ENCODE results near the gene IL31. TPM values are rescaled to one million over a fixed set of nuclear protein-coding genes. Genes with fewer than 3 reads are reported as not detected.
A peak's percentile ranks its signal among the peaks of the same experiment; 100 is the strongest.

The IL31 gene
- polyA plus RNA-seq, 1 experiment, result not detected

DNA sequence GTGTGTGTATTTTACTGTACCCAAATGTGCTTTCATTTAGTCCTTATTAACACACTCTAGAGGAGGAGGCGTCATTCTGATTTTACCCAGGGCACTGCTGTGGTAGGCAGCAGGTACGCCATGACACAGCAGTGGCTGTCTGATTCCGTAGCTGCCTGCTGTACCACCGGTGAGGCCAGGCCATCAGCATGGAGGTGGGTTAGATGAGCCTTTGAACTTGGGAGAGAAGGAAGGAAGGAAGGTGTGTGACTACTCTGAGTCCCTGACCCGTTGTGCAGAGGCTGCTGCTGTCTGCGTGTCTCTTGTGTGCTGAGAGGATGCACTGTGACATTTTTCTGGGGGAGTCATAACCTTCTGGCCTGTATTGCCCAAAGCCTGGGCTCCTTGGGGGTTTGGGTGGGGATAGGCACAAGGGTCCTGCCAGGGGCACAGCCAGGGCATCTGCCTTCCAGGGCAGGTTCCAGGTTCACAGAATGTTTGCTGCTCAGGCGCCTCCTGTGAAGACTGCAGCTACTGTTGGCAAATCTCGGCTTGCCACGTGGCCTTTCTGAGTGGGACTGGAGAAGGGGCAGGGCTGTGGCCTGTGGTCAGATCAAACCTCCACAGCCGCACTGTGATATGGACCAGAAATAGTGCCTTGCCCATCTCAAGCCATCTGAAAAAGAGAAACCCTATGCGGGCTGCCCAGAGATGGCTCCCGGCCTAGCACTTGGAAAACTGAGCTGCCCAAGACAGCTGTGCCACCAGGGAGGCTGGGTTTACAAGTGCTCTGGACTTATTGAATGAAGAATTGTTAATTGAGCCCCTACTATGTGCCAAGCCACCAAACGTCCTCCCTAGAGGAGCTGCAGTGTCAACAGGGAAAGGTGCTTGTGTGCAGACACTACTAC lies 48.3 kb downstream of the IL31 start:
- DNase-seq (ENCODE audit: low read depth), result no peak
- POLR2A ChIA-PET, result no interaction called here
- TF ChIP-seq, protein P1, sequence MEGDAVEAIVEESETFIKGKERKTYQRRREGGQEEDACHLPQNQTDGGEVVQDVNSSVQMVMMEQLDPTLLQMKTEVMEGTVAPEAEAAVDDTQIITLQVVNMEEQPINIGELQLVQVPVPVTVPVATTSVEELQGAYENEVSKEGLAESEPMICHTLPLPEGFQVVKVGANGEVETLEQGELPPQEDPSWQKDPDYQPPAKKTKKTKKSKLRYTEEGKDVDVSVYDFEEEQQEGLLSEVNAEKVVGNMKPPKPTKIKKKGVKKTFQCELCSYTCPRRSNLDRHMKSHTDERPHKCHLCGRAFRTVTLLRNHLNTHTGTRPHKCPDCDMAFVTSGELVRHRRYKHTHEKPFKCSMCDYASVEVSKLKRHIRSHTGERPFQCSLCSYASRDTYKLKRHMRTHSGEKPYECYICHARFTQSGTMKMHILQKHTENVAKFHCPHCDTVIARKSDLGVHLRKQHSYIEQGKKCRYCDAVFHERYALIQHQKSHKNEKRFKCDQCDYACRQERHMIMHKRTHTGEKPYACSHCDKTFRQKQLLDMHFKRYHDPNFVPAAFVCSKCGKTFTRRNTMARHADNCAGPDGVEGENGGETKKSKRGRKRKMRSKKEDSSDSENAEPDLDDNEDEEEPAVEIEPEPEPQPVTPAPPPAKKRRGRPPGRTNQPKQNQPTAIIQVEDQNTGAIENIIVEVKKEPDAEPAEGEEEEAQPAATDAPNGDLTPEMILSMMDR (IDR thresholded peaks at IDR 0.05; ENCODE audit: insufficient read depth, low read depth, low read length), result no peak
- Histone ChIP-seq H3K36me3 (ENCODE audit: control insufficient read depth, insufficient read depth, low read length) (peaks cover 18% of the 10 kb centered on the region), H3K4me3 (ENCODE audit: low read depth, low read length) (no peak overlapping the region), H3K27me3 (ENCODE audit: control insufficient read depth, insufficient read depth, low read length) (no peaks in the 10 kb centered on the region)
- CTCF ChIA-PET, result interaction anchor here (0.8 to 16.2 kb wide), 4 partner anchors 45 to 207 kb away, joined by 3 to 207 read pairs (median 23); partner anchors contain the start of gene MLXIP

DNA sequence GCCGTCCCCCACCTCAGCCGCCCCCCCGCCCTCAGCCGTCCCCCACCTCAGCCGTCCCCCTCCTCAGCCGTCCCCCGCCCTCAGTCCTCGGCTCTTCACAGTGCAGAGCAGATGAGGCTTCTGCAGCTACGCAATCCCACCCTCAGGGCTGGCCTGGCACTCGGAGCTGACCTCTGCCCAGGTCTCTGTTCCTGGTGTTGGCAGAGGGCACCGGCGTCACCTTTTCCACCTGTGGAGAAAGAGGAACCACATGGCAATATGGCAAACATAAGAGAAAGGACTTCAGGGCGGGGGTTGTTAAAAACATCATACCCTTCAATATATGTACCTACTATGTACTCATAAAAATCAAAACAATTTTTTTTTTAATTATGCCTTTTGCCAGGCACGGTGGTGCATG lies 49.7 kb downstream of the IL31 start:
- no peak overlapping the region for H3K4me3 ChIP-seq (ENCODE audit: low read depth, low read length)
- H3K36me3 ChIP-seq (ENCODE audit: control insufficient read depth, insufficient read depth, low read length), result peaks cover 9% of the 10 kb centered on the region
- CTCF ChIA-PET, result interaction anchor here (0.6 to 16.2 kb wide), 9 partner anchors 14 to 330 kb away, joined by 3 to 207 read pairs (median 21); partner anchors contain the start of gene MLXIP
- DNase-seq (ENCODE audit: low read depth), result no peak
- H3K27me3 ChIP-seq (ENCODE audit: control insufficient read depth, insufficient read depth, low read length), result no peaks in the 10 kb centered on the region
- POLR2A ChIA-PET, result no interaction called here
- TF ChIP-seq, protein P1 (IDR thresholded peaks at IDR 0.05; ENCODE audit: insufficient read depth, low read depth, low read length), result no peak

DNA sequence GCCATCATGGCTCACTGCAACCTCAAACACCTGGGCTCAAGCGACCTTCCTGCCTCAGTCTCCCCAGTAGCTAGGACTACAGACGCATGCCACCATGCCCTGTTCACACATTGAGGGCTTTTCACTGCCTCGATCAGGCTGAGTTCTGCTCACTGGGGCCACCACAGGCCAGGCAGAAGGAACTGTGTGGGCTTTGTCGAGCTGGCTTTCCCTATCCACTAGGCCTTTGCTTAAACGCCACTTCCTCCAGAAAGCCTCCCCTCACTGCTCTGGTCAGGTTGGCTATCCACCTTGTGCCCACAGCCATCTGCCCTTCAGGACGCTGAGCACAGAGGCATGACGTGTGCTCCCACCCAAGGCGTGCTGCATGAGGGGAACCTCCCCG lies 50.3 kb downstream of the IL31 start:
- no peak for DNase-seq (ENCODE audit: low read depth)
- no peaks in the 10 kb centered on the region for H3K27me3 ChIP-seq (ENCODE audit: control insufficient read depth, insufficient read depth, low read length)
- peaks cover 4% of the 10 kb centered on the region for H3K36me3 ChIP-seq (ENCODE audit: control insufficient read depth, insufficient read depth, low read length)
- POLR2A ChIA-PET, result no interaction called here
- TF ChIP-seq, protein P1 (IDR thresholded peaks at IDR 0.05; ENCODE audit: insufficient read depth, low read depth, low read length), result no peak
- no peak overlapping the region for H3K4me3 ChIP-seq (ENCODE audit: low read depth, low read length)
- CTCF ChIA-PET, result interaction anchor here (0.7 to 16.2 kb wide), 27 partner anchors 8 to 329 kb away, joined by 3 to 207 read pairs (median 8); partner anchors contain the start of gene MLXIP

DNA sequence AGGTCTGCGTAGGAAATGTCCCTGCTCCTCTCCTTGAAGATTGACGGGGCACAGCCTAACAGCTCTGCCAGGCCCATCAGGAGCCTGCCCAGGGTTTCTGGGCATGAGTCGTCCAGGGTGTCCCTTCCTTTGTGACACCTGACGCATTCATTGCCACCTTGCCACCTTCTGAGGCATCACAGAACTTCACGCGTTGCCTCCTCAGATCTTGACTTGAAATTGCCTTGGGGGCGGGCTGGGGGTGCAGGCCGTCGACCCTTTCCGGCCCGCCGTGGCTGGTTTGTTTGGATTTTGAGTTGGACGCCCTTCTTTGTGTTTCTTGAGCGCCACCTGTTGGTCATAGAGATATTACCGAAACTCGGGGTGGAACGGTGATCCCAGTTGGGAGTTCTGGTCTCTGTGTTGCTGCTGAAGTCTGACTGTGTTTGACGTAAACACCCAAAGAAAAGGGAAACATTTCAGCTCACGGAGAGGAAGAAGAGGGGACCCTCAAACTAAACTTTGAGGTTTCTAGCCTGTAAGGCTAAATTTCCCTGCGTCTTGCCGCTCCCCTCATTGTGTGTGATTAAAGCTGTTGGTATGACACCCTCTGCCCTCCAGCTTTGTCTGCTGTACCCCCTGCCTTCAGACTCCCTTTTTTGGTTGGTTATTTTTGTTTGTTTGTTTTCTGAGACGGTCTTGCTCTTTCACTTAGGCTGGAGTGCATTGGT lies 50.8 kb downstream of the IL31 start:
- H3K27me3 ChIP-seq (ENCODE audit: control insufficient read depth, insufficient read depth, low read length), result no peaks in the 10 kb centered on the region
- POLR2A ChIA-PET, result no interaction called here
- TF ChIP-seq, protein P1 (IDR thresholded peaks at IDR 0.05; ENCODE audit: insufficient read depth, low read depth, low read length), result peak; percentile 71
- CTCF ChIA-PET, result interaction anchor here (0.7 to 16.2 kb wide), 32 partner anchors 8 to 329 kb away, joined by 3 to 207 read pairs (median 6); partner anchors contain the start of gene MLXIP
- H3K36me3 ChIP-seq (ENCODE audit: control insufficient read depth, insufficient read depth, low read length), result peaks cover 2% of the 10 kb centered on the region
- no peak overlapping the region for H3K4me3 ChIP-seq (ENCODE audit: low read depth, low read length)
- no peak for DNase-seq (ENCODE audit: low read depth)

Small RNAs within 50 kb of the gene (small RNA-seq; reads per million reads assigned to genes)
- gene DIABLO (ENCODE audit: insufficient read length, low read depth, low replicate concordance), result not detected

Other genes with a start within 250 kb of the IL31 start
- gene BCL7A, start 152.3 kb downstream of the IL31 start, polyA plus RNA-seq (2011; rRNA removed), result 2.7 and 3.4 TPM in 2 replicates
- 3.3 and 4.8 TPM in 2 replicates for gene MLXIP, start 95.5 kb downstream of the IL31 start, polyA plus RNA-seq (2011; rRNA removed)
- gene LRRC43, start 8.9 kb upstream of the IL31 start, polyA plus RNA-seq (2011; rRNA removed), result 0.71 and 1.6 TPM in 2 replicates
- 0.18 TPM in 1 of 2 replicates, not detected in the other for gene B3GNT4, start 29.5 kb upstream of the IL31 start, polyA plus RNA-seq (2011; rRNA removed)
- 45.2 and 49.1 TPM in 2 replicates for gene DIABLO, start 51.8 kb upstream of the IL31 start, polyA plus RNA-seq (2011; rRNA removed)
- gene VPS33A, start 92.3 kb upstream of the IL31 start, polyA plus RNA-seq (2011; rRNA removed), result 13.2 and 20.2 TPM in 2 replicates
- 81.2 and 104 TPM in 2 replicates for gene CLIP1, start 248.4 kb upstream of the IL31 start, polyA plus RNA-seq (2011; rRNA removed)

Measured in BJ (cell line).